ENCODE data around the gene SHROOM3. TPM values are rescaled to one million over a fixed set of nuclear protein-coding genes. Genes with fewer than 3 reads are reported as not detected.
A peak's percentile ranks its signal among the peaks of the same experiment; 100 is the strongest.

SHROOM3 gene
- polyA plus RNA-seq, 1 donor, result 34.3 TPM

- no peak for DNase-seq
Measured at GRCh38 chr4:76787898-76788297, 352.9 kb downstream of the SHROOM3 start.

GRCh38 chr4:76790377-76790776, 355.3 kb downstream of the SHROOM3 start:
- no peak for DNase-seq

- no peak for DNase-seq
Measured at GRCh38 chr4:76791479-76791878, 356.4 kb downstream of the SHROOM3 start.

GRCh38 chr4:76792418-76792817, 357.4 kb downstream of the SHROOM3 start:
- DNase-seq, result no peak

GRCh38 chr4:76795243-76795642, 360.2 kb downstream of the SHROOM3 start:
- DNase-seq, result no peak

GRCh38 chr4:76799140-76799539, 364.1 kb downstream of the SHROOM3 start:
- DNase-seq, result no peak

GRCh38 chr4:76799718-76800117, 364.7 kb downstream of the SHROOM3 start:
- DNase-seq, result no peak

GRCh38 chr4:76800902-76801301, 365.9 kb downstream of the SHROOM3 start:
- DNase-seq, result no peak

GRCh38 chr4:76801621-76802235, 366.7 kb downstream of the SHROOM3 start:
- no peak for DNase-seq

- DNase-seq, result no peak
Measured at GRCh38 chr4:76802236-76803021, 367.4 kb downstream of the SHROOM3 start.

- no peak for DNase-seq
Measured at GRCh38 chr4:76803522-76803921, 368.5 kb downstream of the SHROOM3 start.

- DNase-seq, result no peak
Measured at GRCh38 chr4:76804096-76804495, 369.1 kb downstream of the SHROOM3 start.

- no peak for DNase-seq
Measured at GRCh38 chr4:76806346-76806745, 371.3 kb downstream of the SHROOM3 start.

GRCh38 chr4:76806757-76807156, 371.7 kb downstream of the SHROOM3 start:
- DNase-seq, result no peak

GRCh38 chr4:76809594-76810305, 374.7 kb downstream of the SHROOM3 start:
- DNase-seq, result no peak

GRCh38 chr4:76811604-76812412, 376.8 kb downstream of the SHROOM3 start:
- DNase-seq, result peak; percentile 76

- no peak for DNase-seq
Measured at GRCh38 chr4:76813070-76813469, 378.0 kb downstream of the SHROOM3 start.

GRCh38 chr4:76821641-76822040, 386.6 kb downstream of the SHROOM3 start:
- DNase-seq, result peak; percentile 66

GRCh38 chr4:76822303-76822702, 387.3 kb downstream of the SHROOM3 start:
- no peak for DNase-seq

- DNase-seq, result no peak
Measured at GRCh38 chr4:76823495-76823894, 388.5 kb downstream of the SHROOM3 start.

- DNase-seq, result no peak
Measured at GRCh38 chr4:76830612-76830963, 395.6 kb downstream of the SHROOM3 start.

GRCh38 chr4:76830964-76831703, 396.1 kb downstream of the SHROOM3 start:
- peak; percentile 43 for DNase-seq
